GM19240 (cell line): ENCODE results near the gene NBAS.

Experiments
- DNase-seq: peaks from one replicate; pipeline ENCODE4 v3.0.0; 2011; ENCODE audit warnings: low spot score; ENCODE audit not compliant: insufficient read length

Gene NBAS

DNA sequence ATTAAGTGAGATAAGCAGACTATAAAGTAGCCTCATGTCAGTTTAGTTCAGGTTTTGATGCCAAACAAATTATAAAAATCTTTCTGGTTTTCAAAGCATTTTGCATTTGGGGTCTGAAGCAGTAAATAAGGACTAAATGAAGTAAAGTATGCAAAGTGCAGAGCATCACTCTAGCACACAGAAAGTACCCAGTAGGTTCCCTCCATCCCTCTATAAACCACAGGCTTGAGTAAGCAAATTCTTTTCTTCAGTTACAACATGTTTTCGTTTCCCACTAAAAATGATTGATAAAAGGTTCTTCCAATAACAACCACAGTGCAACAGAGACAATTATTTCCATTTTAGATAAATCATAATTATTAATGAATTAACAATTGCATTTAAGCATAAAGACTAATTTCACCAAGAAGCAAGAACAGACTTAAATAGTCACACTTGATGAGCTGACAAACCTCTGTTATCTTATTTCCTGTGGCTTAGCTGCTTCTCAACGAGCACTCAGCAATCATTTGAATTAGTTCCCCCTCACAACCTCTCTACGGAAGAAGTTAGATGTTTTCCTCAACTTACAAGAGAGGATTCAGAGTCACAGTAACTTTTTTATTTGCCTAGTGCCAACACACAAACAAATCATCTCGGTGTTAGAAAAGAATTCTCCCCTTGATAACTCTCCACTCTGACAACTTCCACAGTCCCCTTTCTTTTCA, 249.8 kb downstream of the NBAS start:
- peak; percentile 10 for DNase-seq

- no peak for DNase-seq
These were observed 253.6 kb downstream of the NBAS start for GRCh38 chr2:15307526-15307925.

- no peak for DNase-seq
These were observed 254.4 kb downstream of the NBAS start for GRCh38 chr2:15306706-15307105.

DNA sequence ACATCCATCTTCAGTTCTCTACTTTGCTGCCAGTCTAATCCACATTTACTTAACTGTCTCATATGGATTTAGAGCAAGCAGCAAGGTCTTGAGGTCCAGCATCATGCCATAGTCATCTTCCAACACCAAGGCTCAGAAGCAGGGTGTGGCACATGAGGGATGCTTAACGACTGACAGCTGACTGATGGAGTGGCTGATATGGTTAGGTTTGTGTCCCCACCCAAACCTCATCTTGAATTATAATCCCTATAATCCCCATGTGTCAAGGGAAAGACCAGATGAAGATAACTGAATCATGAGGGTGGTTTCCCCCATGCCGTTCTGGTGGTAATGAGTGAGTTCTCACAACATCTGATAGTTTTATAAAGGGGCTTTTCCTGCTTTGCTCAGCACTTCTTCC, 257.3 kb downstream of the NBAS start:
- DNase-seq = no peak

DNA sequence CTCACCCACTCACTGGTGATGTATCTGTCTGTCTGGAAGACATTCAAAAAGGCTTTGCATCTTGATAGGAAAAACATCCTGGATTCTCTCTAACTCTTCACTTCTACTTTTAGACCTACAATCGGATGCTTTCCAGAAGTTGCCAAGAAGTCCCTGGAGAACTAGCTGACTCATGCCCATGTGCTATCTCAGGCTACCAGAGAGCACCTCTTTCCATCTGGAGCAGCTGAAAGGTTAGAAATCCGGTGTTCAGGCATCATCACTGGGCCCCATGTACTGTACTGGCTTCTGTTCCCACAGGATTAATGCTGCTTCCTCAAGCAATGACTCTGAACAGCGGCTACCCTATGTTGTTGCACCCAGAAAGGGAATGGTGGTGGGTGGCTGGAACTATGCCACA, 259.0 kb downstream of the NBAS start:
- no peak for DNase-seq

GRCh38 chr2:15300624-15301573, 260.2 kb downstream of the NBAS start:
- no peak for DNase-seq

DNA sequence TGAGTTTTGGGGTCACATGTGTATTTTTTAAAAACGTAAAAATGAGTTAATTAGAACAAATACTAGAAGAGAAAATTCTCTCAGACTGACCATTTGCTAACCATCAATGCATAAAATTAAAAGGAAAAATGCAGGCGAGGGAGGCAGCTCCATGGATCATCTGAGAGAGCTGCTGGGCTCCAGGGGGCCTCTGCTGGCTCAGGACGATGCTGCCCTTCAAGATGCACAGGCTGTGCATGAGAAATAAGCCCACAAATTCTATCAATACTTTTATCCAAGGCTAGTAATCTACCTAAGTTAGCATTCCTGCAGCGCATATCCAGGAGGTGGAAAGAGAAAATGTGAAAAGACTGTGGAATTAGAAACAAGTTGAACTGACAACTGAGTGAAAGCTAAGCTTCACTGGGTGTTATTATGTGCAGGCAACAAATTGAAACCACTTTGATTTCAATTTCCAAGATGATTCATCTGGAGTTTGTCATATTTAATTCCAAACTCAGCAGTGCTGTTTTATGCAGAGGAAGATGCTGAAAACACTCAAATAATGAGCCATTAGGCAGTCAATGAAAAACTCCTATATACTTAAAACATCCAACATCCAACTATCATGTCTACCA, 261.1 kb downstream of the NBAS start:
- no peak for DNase-seq

DNA sequence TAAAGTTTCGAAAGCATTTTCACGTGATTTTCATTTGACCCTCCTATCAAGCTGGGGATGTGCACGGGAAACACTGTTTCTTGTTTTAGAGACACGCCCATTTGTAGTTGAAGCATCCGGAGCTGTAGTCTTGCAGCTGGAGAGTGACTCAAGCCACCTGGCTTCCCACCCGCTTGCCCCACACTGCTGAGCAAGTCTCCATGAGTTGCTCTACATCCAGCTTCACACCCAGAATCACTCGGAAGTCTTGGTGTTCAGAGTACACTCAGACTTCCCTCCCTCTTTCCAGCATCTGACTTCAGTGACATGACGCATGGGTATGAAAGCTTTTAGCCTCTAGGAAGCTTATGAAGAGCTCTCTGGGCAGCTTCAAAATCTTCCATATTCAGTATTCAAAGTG, 262.4 kb downstream of the NBAS start:
- DNase-seq = no peak

DNA sequence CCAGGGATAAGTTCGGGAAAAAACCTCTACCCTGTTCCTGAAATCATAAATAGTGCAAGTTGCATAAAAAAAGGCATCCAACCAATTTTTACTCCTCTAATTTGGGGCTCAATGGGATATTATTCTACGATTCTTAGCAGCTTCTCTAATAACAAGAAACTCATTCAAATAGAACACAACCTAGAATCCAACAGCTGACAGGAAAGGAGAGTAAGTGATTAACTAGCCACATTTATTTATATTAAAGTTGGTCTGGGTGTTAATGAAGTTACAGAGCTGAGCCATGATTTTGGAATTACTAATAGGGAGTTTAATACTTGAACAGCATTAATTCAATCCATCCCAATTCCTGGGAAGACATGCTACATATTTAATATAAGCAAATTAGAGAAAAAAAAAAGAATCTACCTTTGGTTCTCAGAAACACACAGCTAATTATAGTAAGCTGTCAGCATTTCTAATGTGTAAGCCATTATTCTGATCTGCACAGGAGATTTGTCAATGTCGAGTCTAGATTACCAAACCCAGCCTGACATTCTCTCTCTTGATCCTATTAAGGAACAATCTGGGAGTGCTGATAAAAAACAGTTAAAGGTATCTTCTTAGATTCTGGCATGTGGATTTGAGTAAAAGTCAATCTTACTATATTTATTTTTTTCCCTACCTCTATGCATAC, 267.7 kb downstream of the NBAS start:
- no peak for DNase-seq

- DNase-seq = no peak
These were observed 273.5 kb downstream of the NBAS start for GRCh38 chr2:15287447-15288184.

- DNase-seq = no peak
These were observed 276.5 kb downstream of the NBAS start for GRCh38 chr2:15284614-15285013.

DNA sequence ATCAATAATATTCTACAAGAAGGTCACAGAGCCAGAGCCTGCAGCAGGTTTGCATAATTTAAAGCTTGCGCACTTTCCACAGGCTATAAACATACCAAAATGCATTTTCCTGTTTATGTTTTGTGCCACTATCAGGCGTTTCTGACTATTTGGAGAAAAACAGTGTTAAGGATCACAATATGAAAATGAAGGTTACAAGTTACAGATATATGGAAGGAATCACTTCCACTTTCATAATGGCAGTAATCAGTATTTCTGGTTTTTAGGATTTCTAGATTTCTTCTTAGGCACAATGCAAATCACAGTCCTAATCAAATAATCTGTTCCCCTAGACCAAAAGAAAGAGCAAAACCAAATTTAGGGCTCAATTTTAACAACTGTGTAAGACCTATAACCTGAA, 279.5 kb downstream of the NBAS start:
- no peak for DNase-seq

DNA sequence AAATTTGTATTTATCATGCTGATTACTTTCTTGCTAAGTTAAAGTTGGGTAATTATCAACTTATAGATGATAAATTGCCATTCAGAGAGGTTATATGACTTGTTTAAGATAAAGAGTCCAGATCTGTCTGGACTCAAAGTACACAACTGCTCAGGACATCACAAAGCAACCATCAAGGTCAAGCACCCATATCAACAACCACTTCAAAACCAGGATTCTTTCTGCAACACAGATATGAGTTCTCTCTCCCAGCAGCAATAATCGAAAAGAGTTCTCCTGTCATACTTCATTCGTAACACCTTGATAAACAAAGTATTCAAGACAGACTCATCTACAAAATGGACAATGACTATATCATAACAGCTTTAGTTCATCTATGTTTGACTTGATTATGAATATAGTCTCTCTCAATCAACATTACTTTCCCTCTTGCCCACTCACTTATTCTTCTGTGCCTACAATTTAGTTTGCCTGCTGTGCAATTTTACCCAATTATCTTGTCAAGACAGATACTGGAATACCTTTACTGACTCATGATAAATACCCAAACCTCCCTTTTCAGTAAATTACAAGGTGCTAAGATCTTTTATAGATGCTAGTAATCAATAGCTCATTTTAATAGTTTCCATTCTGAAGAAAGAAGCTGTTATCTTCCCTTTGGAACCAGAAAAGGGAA, 281.8 kb downstream of the NBAS start:
- DNase-seq = no peak

- DNase-seq = no peak
These were observed 282.8 kb downstream of the NBAS start for GRCh38 chr2:15278296-15278695.

- DNase-seq = no peak
These were observed 285.8 kb downstream of the NBAS start for GRCh38 chr2:15275346-15275745.

DNA sequence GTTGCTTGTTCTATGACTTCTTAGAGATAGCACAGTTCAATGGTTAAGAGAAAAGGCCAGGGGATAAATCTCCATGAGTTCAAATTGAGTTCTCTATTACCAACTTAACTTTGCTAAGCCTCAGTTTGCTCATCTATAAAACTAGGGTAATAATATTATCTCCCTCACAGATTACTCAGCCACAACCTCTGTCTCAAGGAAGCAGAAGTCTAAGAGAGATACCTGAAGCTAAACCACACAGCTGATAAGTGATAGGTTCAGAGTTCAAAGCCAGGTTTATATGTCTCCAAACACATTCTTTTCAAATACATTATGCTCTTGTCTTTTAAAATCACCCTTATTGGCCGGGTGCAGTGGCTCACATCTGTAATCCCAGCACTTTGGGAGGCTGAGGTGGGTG, 287.7 kb downstream of the NBAS start:
- DNase-seq = no peak

DNA sequence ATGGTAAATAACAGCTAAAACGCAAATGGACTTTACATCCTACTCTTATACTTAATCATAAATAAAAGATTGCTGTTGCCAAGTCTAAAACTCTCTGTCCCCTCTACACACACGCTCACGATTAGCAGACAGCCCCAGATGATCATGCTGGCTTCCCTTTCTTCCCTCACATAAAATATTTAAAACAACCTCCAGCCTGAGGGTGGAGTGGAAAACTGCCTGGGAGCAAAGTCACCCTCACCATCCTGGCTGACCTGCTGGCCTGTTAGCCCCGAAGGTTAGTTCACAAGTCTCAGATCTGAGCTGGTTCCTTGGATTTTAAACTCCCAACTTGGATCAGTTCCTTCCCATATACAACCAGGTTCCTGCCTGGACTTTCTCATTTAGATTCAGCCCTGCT, 288.2 kb downstream of the NBAS start:
- DNase-seq = no peak

DNA sequence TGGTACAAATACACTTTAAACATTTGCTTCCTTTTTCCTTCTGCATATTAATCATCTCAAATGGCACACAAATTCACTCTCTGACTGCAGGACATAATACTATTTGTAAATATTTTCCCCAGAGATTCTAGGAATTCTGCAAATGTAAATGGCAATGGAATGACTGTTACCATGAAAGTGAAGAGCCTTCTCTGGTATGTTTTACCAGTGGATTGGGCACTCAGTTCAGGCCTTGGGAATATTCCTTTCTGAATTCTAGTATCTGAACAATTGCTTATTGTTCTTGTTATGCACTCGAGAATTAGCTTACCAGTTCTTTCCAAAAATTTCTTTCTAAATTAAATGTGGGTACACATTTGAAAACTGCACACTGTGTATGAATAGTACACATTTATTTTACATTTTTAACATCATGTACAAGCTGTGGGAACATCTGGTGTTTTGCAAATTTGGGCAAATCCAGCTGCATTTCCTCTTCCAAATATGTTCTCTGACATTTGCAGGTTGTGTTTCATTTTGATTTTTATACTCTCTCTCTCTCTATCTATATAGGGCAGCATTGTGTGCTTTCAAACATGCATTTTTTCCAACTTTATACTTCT, 289.1 kb downstream of the NBAS start:
- no peak for DNase-seq

- DNase-seq = no peak
These were observed 289.9 kb downstream of the NBAS start for GRCh38 chr2:15271276-15271675.

- no peak for DNase-seq
These were observed 292.1 kb downstream of the NBAS start for GRCh38 chr2:15269043-15269442.
